ENCODE results near the gene PHF10.

GRCh38 chr6:169702840-169703246, 21.5 kb downstream of the PHF10 start:
- no peak for TF ChIP-seq CTCF (IDR thresholded peaks at IDR 0.05)
- no peak for TF ChIP-seq POLR2A (IDR thresholded peaks at IDR 0.05)

All from uterus (tissue), 2 donors.